DMS153 (cell line): ENCODE data around the gene MED13L.
"Not testable (repeated sequence)": the region's sequence is repeated elsewhere in the genome, so short reads cannot be mapped to it uniquely, and the experiment has no call there.

ENCODE experiments used
- DNase-seq: peaks from one replicate; lab custom pipeline; 2025; lab: John Stamatoyannopoulos, UW

MED13L gene

DNA sequence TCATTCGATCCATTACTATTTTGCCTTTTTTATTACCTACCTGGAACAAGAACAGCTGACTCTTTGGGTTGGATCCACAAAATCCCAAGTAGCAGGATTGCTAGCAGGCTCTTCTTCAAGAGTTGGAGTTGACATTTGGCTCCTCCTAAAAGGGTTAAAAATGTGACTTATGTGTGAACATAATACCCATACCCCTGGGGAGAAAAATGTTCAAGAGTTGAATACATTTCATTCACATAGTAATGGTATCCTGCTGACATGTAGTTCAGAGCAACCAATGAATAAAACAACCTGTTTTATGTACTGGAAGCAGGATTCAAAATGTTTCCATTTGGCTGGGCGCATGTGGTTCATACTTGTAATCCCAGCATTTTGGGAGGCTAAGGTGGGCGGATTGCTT is 264.7 kb downstream of the MED13L start:
- DNase-seq: no peak

DNA sequence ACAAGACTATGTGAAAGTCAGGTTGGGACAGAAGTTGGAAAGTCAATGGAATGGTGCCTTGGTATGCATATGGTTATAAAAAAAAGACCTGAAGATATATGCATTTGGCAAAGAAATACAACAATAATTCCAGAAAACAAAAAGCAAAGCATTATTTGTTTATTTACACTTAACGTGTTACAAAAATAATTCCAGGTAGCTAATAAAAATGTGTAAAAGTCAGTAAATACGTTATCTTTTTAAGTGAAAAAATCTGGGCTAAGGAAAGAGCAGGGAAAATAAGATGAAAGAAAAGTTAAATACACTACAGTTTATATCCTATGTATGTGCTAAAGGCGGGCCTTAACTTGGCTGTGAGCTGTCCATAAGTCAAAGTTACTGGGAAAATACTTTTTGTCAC is 266.3 kb downstream of the MED13L start:
- DNase-seq: no peak

DNA sequence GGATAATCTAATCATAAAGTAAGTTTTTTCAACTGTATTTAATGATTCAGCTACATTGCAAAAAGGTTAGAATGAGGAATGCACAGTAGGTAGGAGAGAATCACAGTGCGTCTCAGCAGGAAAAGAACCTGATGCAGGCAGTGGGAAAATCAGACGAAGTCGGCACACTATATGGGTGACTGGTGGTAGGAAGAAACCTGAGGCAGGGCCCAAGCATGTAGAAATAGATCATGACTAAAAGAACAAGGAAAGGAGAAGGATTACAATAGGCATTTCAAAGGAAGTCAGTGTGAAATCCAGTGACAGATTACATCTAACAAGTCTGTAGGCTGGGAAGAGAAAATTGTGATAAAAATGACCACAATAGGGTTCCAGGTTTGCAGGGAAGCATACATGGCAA is 267.0 kb downstream of the MED13L start:
- no peak for DNase-seq

GRCh38 chr12:116009805-116010204 is 267.7 kb downstream of the MED13L start:
- DNase-seq: no peak

DNA sequence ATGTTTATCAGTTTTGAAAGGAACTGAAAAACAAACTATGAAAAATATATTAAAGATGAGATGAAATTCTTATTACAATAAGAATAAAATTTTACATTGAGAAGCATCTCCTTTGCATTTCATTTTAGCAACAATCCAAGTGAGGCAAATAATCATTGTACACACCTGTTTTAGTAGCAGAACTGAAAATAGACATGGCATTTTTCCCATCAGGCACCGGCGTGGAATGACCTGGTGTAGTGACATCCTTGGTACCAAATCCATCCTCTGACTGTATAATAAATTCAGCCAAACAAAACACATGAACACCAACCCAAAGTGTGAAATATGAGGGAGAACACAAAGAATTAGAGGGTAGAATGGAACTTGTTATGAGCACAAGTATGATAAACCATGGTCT is 271.4 kb downstream of the MED13L start:
- DNase-seq: no peak

DNA sequence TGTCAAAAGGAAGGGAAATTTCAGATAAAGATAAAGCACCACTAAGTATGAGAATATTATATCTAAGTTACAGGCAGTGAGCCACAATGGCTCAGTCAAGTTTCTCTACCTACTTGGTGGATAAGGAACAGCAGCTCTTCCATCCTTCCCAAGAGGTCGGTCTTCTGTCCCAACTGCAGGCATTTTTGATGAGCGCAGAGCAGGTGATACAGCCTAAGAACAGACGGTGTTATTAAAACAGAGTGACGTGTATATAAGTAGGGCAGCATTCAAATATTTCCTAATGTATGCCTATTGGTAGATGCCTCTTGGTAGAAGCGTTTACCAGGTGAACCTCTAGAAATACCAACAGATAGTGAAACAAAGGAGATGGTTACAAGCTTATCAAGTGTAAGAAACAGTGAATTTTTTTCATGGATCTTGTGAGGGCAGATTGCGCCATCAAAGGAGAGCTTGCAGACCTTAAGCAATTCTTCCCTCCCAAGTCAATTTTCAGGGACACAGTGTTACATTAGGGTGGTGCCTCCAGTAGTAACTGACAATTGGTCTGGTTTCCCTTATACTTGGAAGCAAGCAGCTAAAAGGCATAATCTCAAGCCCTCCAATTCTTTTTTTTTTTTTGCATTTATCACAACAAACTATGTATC is 274.5 kb downstream of the MED13L start:
- no peak for DNase-seq

- no peak for DNase-seq
Observed at GRCh38 chr12:116000252-116000651, 277.2 kb downstream of the MED13L start.

- DNase-seq: no peak
Observed at GRCh38 chr12:115999582-115999981, 277.9 kb downstream of the MED13L start.

DNA sequence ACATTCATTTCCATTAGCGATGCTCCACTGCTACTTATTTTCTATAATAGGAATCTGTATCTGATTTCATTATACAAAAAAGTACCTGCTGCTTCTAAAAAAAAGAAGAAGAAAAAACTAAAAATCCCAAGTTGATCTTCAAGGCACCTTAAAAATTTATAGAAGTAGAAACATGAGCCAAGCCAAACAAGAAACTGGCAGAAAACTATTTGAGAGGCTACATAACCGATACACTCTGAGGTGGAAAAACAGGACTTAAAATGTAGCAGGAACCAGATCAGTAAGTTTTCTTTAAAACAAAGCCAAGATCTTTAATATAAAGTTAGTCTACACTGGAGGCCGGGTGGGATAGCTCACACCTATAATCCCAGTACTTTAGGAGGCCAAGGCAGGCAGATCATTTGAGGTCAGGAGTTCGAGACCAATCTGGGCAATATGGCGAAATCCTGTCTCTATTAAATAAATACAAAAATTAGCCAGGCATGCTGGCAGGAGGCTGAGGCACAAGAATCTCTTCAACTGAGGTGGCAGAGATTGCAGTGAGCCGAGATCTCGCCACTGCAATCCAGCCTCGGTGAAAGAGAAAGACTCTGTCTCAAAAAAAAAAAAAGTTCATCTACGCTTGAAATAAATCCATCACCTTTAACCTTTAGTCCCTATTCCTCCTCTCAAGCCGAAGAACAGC is 278.6 kb downstream of the MED13L start:
- DNase-seq: no peak

- DNase-seq: peak; percentile 8
Observed at GRCh38 chr12:115998119-115998633, 279.3 kb downstream of the MED13L start.

DNA sequence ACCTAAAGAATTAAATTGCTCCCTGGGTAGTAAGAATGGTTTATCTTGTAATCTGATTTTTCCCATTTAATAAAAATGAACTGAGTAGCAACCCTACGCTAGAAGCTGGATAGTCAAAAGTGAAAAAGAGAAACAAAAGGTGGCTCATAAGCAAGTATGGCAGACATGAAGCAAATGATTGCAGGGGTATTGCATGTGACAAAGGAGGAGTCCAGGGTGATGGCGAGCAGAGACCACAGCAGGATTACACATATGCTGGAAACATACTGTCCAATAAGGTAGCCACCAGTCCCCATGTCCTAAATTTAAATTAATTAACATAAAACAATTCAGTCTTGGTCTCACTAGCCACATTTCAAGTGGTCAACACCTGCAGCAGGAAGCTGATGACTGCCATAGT is 283.8 kb downstream of the MED13L start:
- DNase-seq: no peak

GRCh38 chr12:115990241-115990640 is 287.3 kb downstream of the MED13L start:
- no peak for DNase-seq

- DNase-seq: no peak
Observed at GRCh38 chr12:115988625-115989563, 288.6 kb downstream of the MED13L start.

GRCh38 chr12:115988212-115988611 is 289.3 kb downstream of the MED13L start:
- DNase-seq: no peak

DNA sequence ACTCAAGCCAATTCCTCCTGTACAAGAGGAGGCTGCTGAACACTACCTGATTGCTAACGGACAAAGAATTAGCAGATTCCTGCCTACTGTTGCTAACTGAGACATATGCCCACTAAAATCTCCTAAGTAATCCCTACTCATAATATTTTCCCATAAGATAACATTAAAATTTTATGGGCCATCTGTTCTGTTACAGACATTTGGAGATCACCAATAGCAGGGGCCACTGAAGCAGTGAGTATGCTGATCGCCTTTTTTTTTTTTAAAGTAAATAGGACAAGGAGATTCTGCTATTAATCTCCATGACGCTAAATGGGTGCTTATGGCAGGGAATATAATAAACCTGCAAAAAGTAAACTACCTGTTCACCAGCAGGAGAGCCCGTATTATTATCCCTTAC is 292.9 kb downstream of the MED13L start:
- DNase-seq: peak; percentile 80

DNA sequence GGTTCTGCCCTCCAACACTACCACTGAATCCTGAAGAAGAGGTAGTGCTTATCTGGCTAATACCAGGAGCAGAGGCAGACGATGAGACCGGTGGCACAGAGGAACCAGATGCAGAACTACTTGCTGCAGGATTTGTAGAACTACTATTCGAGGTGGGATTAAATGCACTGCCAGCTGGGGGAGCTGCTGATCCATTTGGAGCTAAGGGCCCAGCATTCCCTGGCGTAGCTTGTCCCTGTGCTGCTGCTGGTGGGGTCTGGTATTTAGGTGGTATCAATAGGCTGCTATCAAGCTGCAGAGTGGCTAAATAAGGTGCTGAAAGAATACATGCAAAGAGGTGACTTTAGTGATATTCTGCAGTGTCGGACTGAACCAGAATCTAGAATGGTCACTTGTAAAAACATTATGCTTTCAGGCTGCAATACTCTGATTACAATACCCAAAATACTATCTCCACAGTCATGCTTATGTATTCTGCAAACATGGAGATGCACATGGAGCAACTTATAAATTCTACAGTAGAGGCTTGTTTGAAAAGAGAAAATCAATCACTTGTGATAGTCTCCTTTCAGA is 294.2 kb downstream of the MED13L start:
- DNase-seq: no peak

DNA sequence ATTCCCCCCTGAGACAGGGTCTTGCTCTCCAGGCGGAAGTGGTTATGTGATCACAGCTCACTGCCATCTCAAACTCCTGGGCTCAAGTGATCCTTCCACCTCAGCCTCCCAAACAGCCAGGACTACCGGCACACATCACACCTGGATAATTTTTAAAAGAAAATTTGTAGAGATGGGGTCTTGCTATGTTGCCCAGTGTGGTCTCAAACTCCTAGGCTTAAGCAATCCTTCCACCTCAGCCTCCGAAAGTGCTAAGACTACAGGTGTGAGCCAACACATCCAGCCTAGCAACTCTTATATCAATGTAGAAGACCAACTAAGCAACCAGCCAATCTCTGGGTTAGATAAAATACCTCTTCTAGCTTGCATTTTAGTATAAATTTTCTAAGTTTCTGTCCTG is 297.2 kb downstream of the MED13L start:
- DNase-seq: no peak

- no peak for DNase-seq
Observed at GRCh38 chr12:115979851-115980250, 297.6 kb downstream of the MED13L start.

DNA sequence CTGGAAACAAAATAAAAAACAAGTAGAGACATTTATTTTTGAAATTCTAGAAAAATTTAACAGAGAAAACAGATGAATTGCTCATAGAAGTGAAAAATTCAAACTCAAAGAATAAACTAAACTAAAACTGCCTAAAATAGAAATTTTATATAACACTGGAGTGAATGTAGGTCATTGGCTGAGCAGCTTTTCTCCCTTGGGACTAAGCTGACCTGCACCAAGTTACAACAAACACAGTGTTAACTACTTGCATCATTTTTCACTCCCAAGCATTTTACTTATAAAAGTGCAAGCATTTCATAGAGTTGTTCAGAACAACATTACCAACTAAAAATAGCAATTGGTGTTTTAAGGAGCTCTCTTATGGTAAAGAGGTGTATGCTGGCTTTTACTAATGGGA is 298.1 kb downstream of the MED13L start:
- DNase-seq: no peak

GRCh38 chr12:115976829-115977228 is 300.7 kb downstream of the MED13L start:
- not testable (repeated sequence) for DNase-seq

DNA sequence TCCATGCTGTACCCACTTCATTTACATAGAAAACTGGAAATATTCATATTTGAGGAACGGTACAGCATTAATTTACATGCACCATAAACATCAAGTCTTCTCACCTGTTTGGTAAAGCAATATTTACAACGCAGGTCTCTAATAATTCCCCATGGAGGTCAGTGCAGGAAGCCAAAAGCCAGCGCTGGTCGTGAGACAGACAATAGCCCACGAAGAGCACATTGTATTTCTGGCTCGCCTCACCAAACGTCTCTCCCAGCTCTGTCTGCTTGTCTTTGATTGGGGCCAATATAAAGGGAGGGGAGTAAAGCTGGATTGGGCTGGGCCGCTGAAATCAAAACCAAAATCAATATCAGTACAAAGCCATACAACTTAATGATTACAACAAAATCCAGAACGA is 302.1 kb downstream of the MED13L start:
- DNase-seq: no peak
